ENCODE data around the gene NEU2. TPM values are rescaled to one million over a fixed set of nuclear protein-coding genes. Genes with fewer than 3 reads are reported as not detected.
A peak's percentile ranks its signal among the peaks of the same experiment; 100 is the strongest.

NEU2 gene
- not detected in 2 replicates for total RNA-seq (2016; rRNA removed; fragmentation: Illumina TruSeq; extraction: Trizol)
- not detected in 2 replicates for total RNA-seq (2016; cell fraction: cytosol; rRNA removed; fragmentation: Illumina TruSeq; extraction: Trizol; ENCODE audit: low read depth)
- not detected in 2 replicates for total RNA-seq (2016; cell fraction: insoluble cytoplasmic fraction; rRNA removed; fragmentation: Illumina TruSeq; extraction: Trizol)
- total RNA-seq (2016; cell fraction: membrane; rRNA removed; fragmentation: Illumina TruSeq; extraction: Trizol), result not detected in 2 replicates
- not detected in 2 replicates for total RNA-seq (2016; cell fraction: nucleus; rRNA removed; fragmentation: Illumina TruSeq; extraction: Trizol)
- not detected in 2 replicates for polyA plus RNA-seq (2011; rRNA removed)
- not detected in 2 replicates for polyA plus RNA-seq (2011; cell fraction: cytosol; rRNA removed)
- not detected in 2 replicates for polyA plus RNA-seq (2011; cell fraction: nucleus; rRNA removed)
- polyA plus RNA-seq (2012), result not detected in 2 replicates
- polyA plus RNA-seq (2016; cell fraction: cytosol; fragmentation: Illumina TruSeq; extraction: Trizol; ENCODE audit: low read depth), result not detected in 2 replicates
- polyA plus RNA-seq (2016; cell fraction: insoluble cytoplasmic fraction; fragmentation: Illumina TruSeq; extraction: Trizol; ENCODE audit: low read depth), result not detected in 2 replicates
- not detected in 2 replicates for polyA plus RNA-seq (2016; cell fraction: membrane; fragmentation: Illumina TruSeq; extraction: Trizol; ENCODE audit: low read depth)
- not detected in 2 replicates for polyA plus RNA-seq (2016; cell fraction: nucleus; fragmentation: Illumina TruSeq; extraction: Trizol; ENCODE audit: insufficient read depth, low read depth)
- polyA minus RNA-seq (2011; rRNA and poly(A)+ RNA removed; ENCODE audit: low replicate concordance), result not detected in 2 replicates
- not detected in 2 replicates for polyA minus RNA-seq (2011; cell fraction: cytosol; rRNA and poly(A)+ RNA removed)
- not detected in 2 replicates for polyA minus RNA-seq (2011; cell fraction: nucleus; rRNA and poly(A)+ RNA removed)
- not detected for Bru-seq, nascent RNA
- BruChase-seq, experiment 1, labeled RNA remaining after a 6-hour chase, result not detected
- not detected for BruChase-seq, experiment 2, labeled RNA remaining after a 2-hour chase
- long read RNA-seq, experiment 1, result 0 reads
- long read RNA-seq, experiment 2, result 0 reads

DNA sequence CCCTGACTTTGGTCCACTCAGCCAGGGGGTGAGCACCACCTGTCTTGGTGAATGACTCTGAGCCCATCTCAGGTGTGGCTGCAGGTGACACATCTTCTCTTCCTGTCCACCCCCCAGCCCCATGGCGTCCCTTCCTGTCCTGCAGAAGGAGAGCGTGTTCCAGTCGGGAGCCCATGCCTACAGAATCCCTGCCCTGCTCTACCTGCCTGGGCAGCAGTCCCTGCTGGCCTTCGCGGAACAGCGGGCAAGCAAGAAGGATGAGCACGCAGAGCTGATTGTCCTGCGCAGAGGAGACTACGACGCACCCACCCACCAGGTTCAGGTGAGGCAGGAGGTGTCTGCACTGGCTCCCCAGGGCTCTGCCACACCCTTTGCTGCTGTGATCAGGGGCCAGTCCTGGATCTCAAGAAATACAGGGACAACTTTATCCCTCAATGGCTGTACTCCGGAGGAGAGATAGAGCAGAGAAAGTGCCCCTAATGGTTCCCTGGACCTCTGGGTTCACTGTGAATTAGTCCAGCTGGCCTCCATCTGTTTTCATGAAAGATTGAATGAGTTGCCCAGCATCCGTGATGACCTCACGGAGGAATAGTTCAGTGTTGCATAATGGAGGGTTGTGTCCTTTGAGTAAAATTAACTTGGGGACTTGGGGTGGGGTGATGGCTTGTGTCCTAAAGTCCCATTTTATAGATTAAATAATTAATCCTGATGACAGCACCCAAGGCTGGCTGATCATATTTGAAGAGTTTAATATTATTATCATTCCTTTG is at the start of gene NEU2:
Gene NEU2 (plus strand): TSS at position 122 of the 770 bp plus-strand sequence. CDS start 0 bp downstream, at position 122.
- peaks cover 10 to 30% of the 10 kb centered on the region in 2 experiments for H3K27me3 ChIP-seq (ENCODE audit: control insufficient read depth in 1 of 2, insufficient read depth in 2 of 2, low read length in 2 of 2)
- no peaks in the 10 kb centered on the region for H3K9me3 ChIP-seq (ENCODE audit: low read length)
- no peak for TF ChIP-seq ESRRA (CRISPR knock-in tag; IDR thresholded peaks at IDR 0.05; ENCODE audit: low read depth)
- TF ChIP-seq ASH2L (IDR thresholded peaks at IDR 0.05; ENCODE audit: insufficient read length, low read depth, low read length), result no peak
- TF ChIP-seq ZFP37 (CRISPR knock-in tag; IDR thresholded peaks at IDR 0.05; ENCODE audit: borderline replicate concordance), result no peak
- ChIA-PET POLR2A (interaction anchor here (1.2 kb wide), 1 partner anchor 12 kb away, joined by 3 read pairs; no protein-coding TSS in a partner anchor), CTCF (ENCODE audit: low intra/inter-chr PET ratio, low total read pairs) (no interaction called here)
- H4K20me1 ChIP-seq (ENCODE audit: insufficient read depth, low read length), result no peaks in the 10 kb centered on the region
- in situ Hi-C loops (cut with HindIII; ENCODE audit: extremely low pct_ligation_motif_present, low pct_unique_long_range_greater_than_20kb), result no loop called here
- peak within 1 kb of the TSS; percentile 67 for H3K4me2 ChIP-seq (ENCODE audit: low read depth, low read length)
- FAIRE-seq (no peak), ATAC-seq (no peak), DNase-seq (ENCODE audit: low spot score) (no peak)
- no peak within 1 kb of the TSS for H2AFZ ChIP-seq (ENCODE audit: low read length)
- peaks cover 15% of the 10 kb centered on the region for H3K4me1 ChIP-seq (ENCODE audit: insufficient read depth, low read length)
- H3K79me2 ChIP-seq (ENCODE audit: insufficient read depth, low read length), result no peaks in the 10 kb centered on the region
- H3K36me3 ChIP-seq (replicated peaks in 1 of 2; ENCODE audit: control insufficient read depth in 1 of 2, insufficient read depth in 2 of 2, low read length in 2 of 2), result no peaks in the 10 kb centered on the region
- WGBS (ENCODE audit: low lambda C conversion rate), result 74% methylated on average over 13 of the region's 13 CpGs
- no TSS peak for BruUV-seq (replicated peaks)
- no peak within 1 kb of the TSS for H3K27ac ChIP-seq (ENCODE audit: extremely low read length, insufficient read depth, low read length)
- H3K4me3 ChIP-seq (replicated peaks in 1 of 3; ENCODE audit: insufficient read depth in 1 of 3, low read depth in 2 of 3, low read length in 3 of 3), result peak within 1 kb of the TSS in 1 of 3 experiments; percentile 43; a peak in 1 of 6 replicates
- H3K9ac ChIP-seq (ENCODE audit: insufficient read depth, low read depth, low read length), result no peak within 1 kb of the TSS
- intact Hi-C loops (cut with micrococcal nuclease; ENCODE audit: unreplicated experiment), result no loop called here

All from HepG2 (cell line).